Neural cell (in vitro differentiated cells): Measurements from ENCODE around the gene PODXL2. TPM values are rescaled to one million over a fixed set of nuclear protein-coding genes. Genes with fewer than 3 reads are reported as not detected.

Source experiments
- H2AFZ ChIP-seq: fragments of 200-600, 300-800 bp; sonication (generic), shearing (Covaris generic); 2 replicates; pipeline ENCODE4 v1.6.0; 2014; ENCODE audit warnings: low read depth, mild to moderate bottlenecking, antibody characterized with exemption, low read length, moderate library complexity
- H3F3A ChIP-seq: fragments of 200-600 bp; shearing (Covaris generic); 2 replicates; pipeline ENCODE4 v1.6.1; 2016; ENCODE audit warnings: mild to moderate bottlenecking, moderate library complexity, mixed read lengths, antibody characterized with exemption, low read length; ENCODE audit not compliant: insufficient read depth, poor library complexity, severe bottlenecking
- H3K27ac ChIP-seq: fragments of 200-600, 300-800 bp; sonication (generic), shearing (Covaris generic); 2 replicates; pipeline ENCODE4 v1.5.1; 2014; ENCODE audit warnings: mild to moderate bottlenecking, low read length, moderate library complexity
- H3K27me3 ChIP-seq: fragments of 300-800, 200-600 bp; sonication (generic), shearing (Covaris generic); 2 replicates; pipeline ENCODE4 v1.6.0; 2014; ENCODE audit warnings: mild to moderate bottlenecking, low read depth, low read length, moderate library complexity; ENCODE audit not compliant: insufficient read depth
- H3K36me3 ChIP-seq: fragments of 300-800, 200-600 bp; sonication (generic), shearing (Covaris generic); 2 replicates; pipeline ENCODE4 v1.5.1; 2014; ENCODE audit warnings: mild to moderate bottlenecking, antibody characterized with exemption, low read length, moderate library complexity; ENCODE audit not compliant: insufficient read depth
- H3K4me2 ChIP-seq: fragments of 300-800, 200-600 bp; sonication (generic), shearing (Covaris generic); 2 replicates; pipeline ENCODE4 v1.6.0; 2014; ENCODE audit warnings: mild to moderate bottlenecking, low read length
- H3K4me3 ChIP-seq: fragments of 300-800, 200-600 bp; sonication (generic), shearing (Covaris generic); 2 replicates; pipeline ENCODE4 v1.5.1; 2014; ENCODE audit warnings: mild to moderate bottlenecking, low read length, moderate library complexity
- H3K79me2 ChIP-seq: fragments of 200-600 bp; shearing (Covaris generic); replicated peaks from 2 replicates; pipeline ENCODE4 v1.6.0; 2014; ENCODE audit warnings: mild to moderate bottlenecking, low read length, moderate library complexity; ENCODE audit not compliant: insufficient read depth
- H3K9ac ChIP-seq: fragments of 300-800, 200-600 bp; sonication (generic), shearing (Covaris generic); 2 replicates; pipeline ENCODE4 v1.6.1; 2016; ENCODE audit warnings: mild to moderate bottlenecking, low read length, mixed read lengths
- H3K9me2 ChIP-seq: fragments of 200-600 bp; shearing (Covaris generic); 2 replicates; pipeline ENCODE4 v1.6.1; 2016; ENCODE audit warnings: mild to moderate bottlenecking, low read length, mixed read lengths; ENCODE audit not compliant: insufficient read depth
- H3K9me3 ChIP-seq: fragments of 200-600, 300-800 bp; sonication (generic), shearing (Covaris generic); 2 replicates; pipeline ENCODE4 v1.6.1; 2016; ENCODE audit warnings: mild to moderate bottlenecking, mixed run types, low read length, moderate library complexity, mixed read lengths
- H4K20me1 ChIP-seq: fragments of 200-600 bp; shearing (Covaris generic); 2 replicates; pipeline ENCODE4 v1.6.1; 2016; ENCODE audit warnings: mild to moderate bottlenecking, mixed run types; ENCODE audit not compliant: insufficient read depth
- EP300 ChIP-seq: fragments of 450-650 bp; conservative IDR thresholded peaks from 2 replicates; pipeline ENCODE4 v1.6.1; 2014; ENCODE audit warnings: antibody characterized with exemption, mild to moderate bottlenecking, moderate library complexity; ENCODE audit not compliant: poor library complexity, severe bottlenecking
- MXI1 ChIP-seq: fragments of 450-650 bp; conservative IDR thresholded peaks from 2 replicates; pipeline ENCODE4 v1.6.1; 2014; ENCODE audit warnings: antibody characterized with exemption, mild to moderate bottlenecking; ENCODE audit not compliant: poor library complexity, severe bottlenecking
- POLR2AphosphoS5 ChIP-seq: IDR thresholded peaks from 2 replicates; pipeline ENCODE4 v1.6.1; 2012
- RAD21 ChIP-seq: fragments of 450-650 bp; conservative IDR thresholded peaks from 2 replicates; pipeline ENCODE4 v1.6.1; 2014; ENCODE audit warnings: antibody characterized with exemption, mild to moderate bottlenecking, moderate library complexity
- SMC3 ChIP-seq: fragments of 450-650 bp; conservative IDR thresholded peaks from 2 replicates; pipeline ENCODE4 v1.6.1; 2014; ENCODE audit warnings: antibody characterized with exemption, mild to moderate bottlenecking, moderate library complexity; ENCODE audit not compliant: poor library complexity
- polyA plus RNA-seq: library from polyadenylated mRNA; depleted of rRNA; stranded (reverse); fragments of >200 nt; gene quantifications from 2 replicates; pipeline ENCODE4 v1.2.3, GENCODE V29; 2014
- TF ChIP-seq, protein P1 (sequence below): IDR thresholded peaks from 2 replicates; pipeline ENCODE4 v1.6.1; 2012; ENCODE audit warnings: borderline replicate concordance
- TF ChIP-seq, protein P2 (sequence below): fragments of 450-650 bp; IDR thresholded peaks from 2 replicates; pipeline ENCODE4 v1.5.1; 2014; ENCODE audit warnings: antibody characterized with exemption, mild to moderate bottlenecking, moderate library complexity; ENCODE audit not compliant: poor library complexity, severe bottlenecking

Gene PODXL2
- polyA plus RNA-seq, 1 donor from 2014 or later, result 266 TPM

GRCh38 chr3:127630811-127631714, 2.1 kb downstream of the PODXL2 start:
- H3K9me3 ChIP-seq, result no peaks in the 10 kb centered on the region
- peak overlapping the region; percentile 93 for H3K4me3 ChIP-seq
- H3K27me3 ChIP-seq, result no peaks in the 10 kb centered on the region
- peak overlapping the region; percentile 86 for H3K4me2 ChIP-seq
- H3F3A ChIP-seq, result no peaks in the 10 kb centered on the region
- H3K9ac ChIP-seq, result peak overlapping the region; percentile 74
- TF ChIP-seq SMC3, result no peak
- no peak for TF ChIP-seq RAD21
- peak; percentile 58 for TF ChIP-seq MXI1
- TF ChIP-seq, protein P1, sequence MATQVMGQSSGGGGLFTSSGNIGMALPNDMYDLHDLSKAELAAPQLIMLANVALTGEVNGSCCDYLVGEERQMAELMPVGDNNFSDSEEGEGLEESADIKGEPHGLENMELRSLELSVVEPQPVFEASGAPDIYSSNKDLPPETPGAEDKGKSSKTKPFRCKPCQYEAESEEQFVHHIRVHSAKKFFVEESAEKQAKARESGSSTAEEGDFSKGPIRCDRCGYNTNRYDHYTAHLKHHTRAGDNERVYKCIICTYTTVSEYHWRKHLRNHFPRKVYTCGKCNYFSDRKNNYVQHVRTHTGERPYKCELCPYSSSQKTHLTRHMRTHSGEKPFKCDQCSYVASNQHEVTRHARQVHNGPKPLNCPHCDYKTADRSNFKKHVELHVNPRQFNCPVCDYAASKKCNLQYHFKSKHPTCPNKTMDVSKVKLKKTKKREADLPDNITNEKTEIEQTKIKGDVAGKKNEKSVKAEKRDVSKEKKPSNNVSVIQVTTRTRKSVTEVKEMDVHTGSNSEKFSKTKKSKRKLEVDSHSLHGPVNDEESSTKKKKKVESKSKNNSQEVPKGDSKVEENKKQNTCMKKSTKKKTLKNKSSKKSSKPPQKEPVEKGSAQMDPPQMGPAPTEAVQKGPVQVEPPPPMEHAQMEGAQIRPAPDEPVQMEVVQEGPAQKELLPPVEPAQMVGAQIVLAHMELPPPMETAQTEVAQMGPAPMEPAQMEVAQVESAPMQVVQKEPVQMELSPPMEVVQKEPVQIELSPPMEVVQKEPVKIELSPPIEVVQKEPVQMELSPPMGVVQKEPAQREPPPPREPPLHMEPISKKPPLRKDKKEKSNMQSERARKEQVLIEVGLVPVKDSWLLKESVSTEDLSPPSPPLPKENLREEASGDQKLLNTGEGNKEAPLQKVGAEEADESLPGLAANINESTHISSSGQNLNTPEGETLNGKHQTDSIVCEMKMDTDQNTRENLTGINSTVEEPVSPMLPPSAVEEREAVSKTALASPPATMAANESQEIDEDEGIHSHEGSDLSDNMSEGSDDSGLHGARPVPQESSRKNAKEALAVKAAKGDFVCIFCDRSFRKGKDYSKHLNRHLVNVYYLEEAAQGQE, result peak; percentile 25
- TF ChIP-seq POLR2AphosphoS5, result peak; percentile 50
- TF ChIP-seq EP300, result no peak
- H2AFZ ChIP-seq, result no peak overlapping the region
- peaks cover 62% of the 10 kb centered on the region for H3K79me2 ChIP-seq
- no peaks in the 10 kb centered on the region for H3K36me3 ChIP-seq
- H4K20me1 ChIP-seq, result no peaks in the 10 kb centered on the region
- H3K9me2 ChIP-seq, result no peaks in the 10 kb centered on the region
- peak overlapping the region; percentile 64 for H3K27ac ChIP-seq

- TF ChIP-seq MXI1, result no peak
- TF ChIP-seq, protein P2, sequence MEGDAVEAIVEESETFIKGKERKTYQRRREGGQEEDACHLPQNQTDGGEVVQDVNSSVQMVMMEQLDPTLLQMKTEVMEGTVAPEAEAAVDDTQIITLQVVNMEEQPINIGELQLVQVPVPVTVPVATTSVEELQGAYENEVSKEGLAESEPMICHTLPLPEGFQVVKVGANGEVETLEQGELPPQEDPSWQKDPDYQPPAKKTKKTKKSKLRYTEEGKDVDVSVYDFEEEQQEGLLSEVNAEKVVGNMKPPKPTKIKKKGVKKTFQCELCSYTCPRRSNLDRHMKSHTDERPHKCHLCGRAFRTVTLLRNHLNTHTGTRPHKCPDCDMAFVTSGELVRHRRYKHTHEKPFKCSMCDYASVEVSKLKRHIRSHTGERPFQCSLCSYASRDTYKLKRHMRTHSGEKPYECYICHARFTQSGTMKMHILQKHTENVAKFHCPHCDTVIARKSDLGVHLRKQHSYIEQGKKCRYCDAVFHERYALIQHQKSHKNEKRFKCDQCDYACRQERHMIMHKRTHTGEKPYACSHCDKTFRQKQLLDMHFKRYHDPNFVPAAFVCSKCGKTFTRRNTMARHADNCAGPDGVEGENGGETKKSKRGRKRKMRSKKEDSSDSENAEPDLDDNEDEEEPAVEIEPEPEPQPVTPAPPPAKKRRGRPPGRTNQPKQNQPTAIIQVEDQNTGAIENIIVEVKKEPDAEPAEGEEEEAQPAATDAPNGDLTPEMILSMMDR, result peak; percentile 15
These were observed 3.2 kb downstream of the PODXL2 start for GRCh38 chr3:127632035-127632820.

More at GRCh38 chr3:127632035-127632820, 3.2 kb downstream of the PODXL2 start:
- Histone ChIP-seq H4K20me1 (no peaks in the 10 kb centered on the region), H2AFZ (no peak overlapping the region), H3K9ac (peak overlapping the region; percentile 74), H3K36me3 (no peaks in the 10 kb centered on the region), H3K9me2 (no peaks in the 10 kb centered on the region), H3K4me3 (peak overlapping the region; percentile 93), H3K79me2 (peaks cover 68% of the 10 kb centered on the region), H3K9me3 (no peaks in the 10 kb centered on the region), H3K27ac (no peak overlapping the region), H3K4me2 (peak overlapping the region; percentile 86), H3K27me3 (no peaks in the 10 kb centered on the region), H3F3A (no peaks in the 10 kb centered on the region)
